Esophagus (tissue), 2 donors: ENCODE measurements around the gene GALR3. TPM values are rescaled to one million over a fixed set of nuclear protein-coding genes. Genes with fewer than 3 reads are reported as not detected.

ENCODE experiments used
- H3K27ac ChIP-seq, 2 donors: one replicate each; pipeline ENCODE4 v1.5.1; 2013; ENCODE audit warnings: low read depth in 2 of 2, mild to moderate bottlenecking in 2 of 2, inconsistent platforms in 1 of 2, low read length in 1 of 2, moderate library complexity in 1 of 2
- H3K27me3 ChIP-seq, 2 donors: one replicate each; pipeline ENCODE4 v1.6.1; 2013; ENCODE audit warnings: low read length in 2 of 2, control low read depth in 1 of 2, mild to moderate bottlenecking in 1 of 2; ENCODE audit not compliant: insufficient read depth in 2 of 2, control insufficient read depth in 1 of 2
- H3K36me3 ChIP-seq, 2 donors: one replicate each; pipeline ENCODE4 v1.6.1; 2013; ENCODE audit warnings: low read length in 1 of 2; ENCODE audit not compliant: control insufficient read depth in 2 of 2, insufficient read depth in 2 of 2
- H3K4me1 ChIP-seq, 2 donors: one replicate each; pipeline ENCODE4 v1.6.1; 2013; ENCODE audit warnings: low read length in 1 of 2; ENCODE audit not compliant: control insufficient read depth in 2 of 2, insufficient read depth in 2 of 2
- H3K4me3 ChIP-seq, 2 donors: one replicate each; pipeline ENCODE4 v1.5.1; 2013; ENCODE audit warnings: low read length in 2 of 2, mild to moderate bottlenecking in 2 of 2, low read depth in 1 of 2, moderate library complexity in 1 of 2
- H3K9me3 ChIP-seq, 2 donors: one replicate each; pipeline ENCODE4 v1.6.1; 2013; ENCODE audit warnings: mild to moderate bottlenecking in 2 of 2, low read depth in 1 of 2, low read length in 1 of 2, moderate library complexity in 1 of 2; ENCODE audit not compliant: control insufficient read depth in 2 of 2, insufficient read depth in 1 of 2
- WGBS, 2 donors: extraction: QIAGEN DNeasy Blood & Tissue Kit; methylation state at CpG; one replicate each; pipeline ENCODE4 v1.1.7; 2013; 5-methylcytosine and 5-hydroxymethylcytosine counted together
- polyA plus RNA-seq, 2 donors: library from polyadenylated mRNA; stranded (reverse); fragments of 200-250 nt; gene quantifications; one replicate each; pipeline ENCODE4 v1.2.3, GENCODE V29; 2013
- donor health status: healthy with polysubstance abuse.
- donor health status: Bipolar disorder and iron deficiency.

Gene GALR3
- polyA plus RNA-seq, 2 donors, result 0.02 TPM; not detected in 1

DNA sequence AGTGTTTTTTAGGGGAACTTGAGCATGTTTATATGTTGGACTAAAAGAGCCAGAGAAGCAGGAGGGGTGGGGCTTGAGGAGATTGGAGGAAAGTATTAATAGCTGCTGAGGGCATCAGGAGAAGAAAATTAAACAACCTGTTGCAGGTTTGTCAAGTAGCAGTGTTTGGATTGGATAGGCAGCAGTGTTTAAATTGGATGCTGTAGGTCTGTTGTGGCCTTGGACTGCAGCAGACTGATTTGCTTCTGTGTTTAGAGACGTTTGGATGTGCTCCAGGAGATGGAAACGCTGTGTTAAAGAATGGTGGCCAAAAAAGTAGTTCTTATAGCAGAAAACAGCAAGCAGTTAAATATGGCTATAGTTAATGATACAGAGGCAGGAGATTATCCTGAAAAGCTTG, 31.8 kb downstream of the GALR3 start:
- H3K27ac ChIP-seq, result no peak overlapping the region
- no peak overlapping the region for H3K4me3 ChIP-seq
- no peaks in the 10 kb centered on the region for H3K27me3 ChIP-seq
- peaks cover 0 to under 1% of the 10 kb centered on the region in 2 donors for H3K4me1 ChIP-seq
- peaks cover 6 to 31% of the 10 kb centered on the region in 2 donors for H3K36me3 ChIP-seq
- no peaks in the 10 kb centered on the region for H3K9me3 ChIP-seq
- 36 to 38% methylated on average over 2 of the region's 2 CpGs for WGBS, 2 donors

DNA sequence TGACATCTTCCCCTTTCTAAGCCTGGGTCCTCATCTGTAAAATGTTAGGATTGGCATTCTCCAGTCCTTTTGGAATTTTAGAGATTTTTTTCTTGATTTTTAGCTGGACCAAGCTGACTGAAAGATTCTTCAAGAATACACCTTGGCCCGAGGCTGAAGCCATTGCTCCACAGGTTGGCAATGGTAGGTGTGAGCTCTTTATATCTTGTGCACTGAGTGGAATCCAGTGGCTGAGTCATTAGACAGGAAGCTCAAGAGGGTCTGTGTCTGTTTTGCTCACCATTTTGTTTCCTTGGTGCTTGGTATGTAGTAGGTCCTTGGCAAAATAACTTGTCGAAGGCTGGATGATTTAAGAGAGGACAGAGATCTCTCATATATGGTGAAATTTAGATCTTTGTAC, 32.3 kb downstream of the GALR3 start:
- H3K9me3 ChIP-seq, result no peaks in the 10 kb centered on the region
- H3K27ac ChIP-seq, result no peak overlapping the region
- H3K27me3 ChIP-seq, result no peaks in the 10 kb centered on the region
- no peak overlapping the region for H3K4me3 ChIP-seq
- peaks cover 6 to 31% of the 10 kb centered on the region in 2 donors for H3K36me3 ChIP-seq
- H3K4me1 ChIP-seq, result no peaks in the 10 kb centered on the region
- WGBS, 2 donors, result 89 to 90% methylated on average over 2 of the region's 2 CpGs

DNA sequence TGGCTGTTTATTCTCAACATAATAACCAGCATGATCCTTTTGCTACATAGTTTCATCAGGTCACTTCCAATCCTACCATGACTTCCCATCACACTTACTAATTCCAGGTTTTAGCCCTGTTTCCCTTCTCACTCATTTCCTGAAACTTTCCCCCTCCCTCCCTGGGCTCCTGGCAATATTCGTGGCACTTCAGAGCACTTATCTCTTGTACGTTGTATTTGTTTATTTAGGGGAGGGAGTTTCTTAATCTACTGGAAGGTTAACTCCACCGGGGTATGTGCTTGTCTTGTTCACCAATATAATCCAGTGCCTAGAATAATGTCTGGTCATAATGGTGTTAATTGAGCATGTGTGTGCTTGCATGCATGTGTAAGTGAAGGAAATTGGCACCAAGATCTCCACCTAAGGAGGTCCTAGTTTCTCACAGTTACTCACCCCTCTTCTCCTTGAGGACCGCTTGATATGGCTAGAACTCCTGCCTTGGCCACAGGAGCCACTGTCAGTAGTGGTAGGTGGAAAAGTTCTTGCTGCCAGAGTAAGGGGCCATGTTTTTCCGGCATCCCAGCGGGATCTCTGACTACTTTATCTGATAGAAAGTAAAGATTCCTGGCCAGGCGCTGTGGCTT, 37.7 kb downstream of the GALR3 start:
- WGBS, 2 donors, result 62 to 66% methylated on average over 7 of the region's 7 CpGs
- Histone ChIP-seq H3K27ac (no peak overlapping the region), H3K27me3 (no peaks in the 10 kb centered on the region), H3K4me1 (no peaks in the 10 kb centered on the region), H3K36me3 (peaks cover 21 to 37% of the 10 kb centered on the region in 2 donors), H3K9me3 (no peaks in the 10 kb centered on the region), H3K4me3 (no peak overlapping the region)

- H3K36me3 ChIP-seq, result peaks cover 21 to 33% of the 10 kb centered on the region in 2 donors
- WGBS, 2 donors, result 67 to 85% methylated on average over 7 of the region's 7 CpGs
Measured at GRCh38 chr22:37862570-37863325, 39.6 kb downstream of the GALR3 start.

GRCh38 chr22:37865510-37865909, 42.3 kb downstream of the GALR3 start:
- Histone ChIP-seq H3K4me1 (no peaks in the 10 kb centered on the region), H3K27me3 (no peaks in the 10 kb centered on the region), H3K27ac (no peak overlapping the region), H3K9me3 (no peaks in the 10 kb centered on the region), H3K36me3 (peaks cover 30 to 39% of the 10 kb centered on the region in 2 donors), H3K4me3 (no peak overlapping the region)
- 80 to 82% methylated on average over 6 of the region's 6 CpGs for WGBS, 2 donors

More at GRCh38 chr22:37862570-37863325, 39.6 kb downstream of the GALR3 start:
- H3K4me1 ChIP-seq, result no peaks in the 10 kb centered on the region
- no peaks in the 10 kb centered on the region for H3K9me3 ChIP-seq
- H3K27me3 ChIP-seq, result no peaks in the 10 kb centered on the region
- no peak overlapping the region for H3K4me3 ChIP-seq
- no peak overlapping the region for H3K27ac ChIP-seq

GRCh38 chr22:37870273-37870672, 47.1 kb downstream of the GALR3 start:
- no peaks in the 10 kb centered on the region for H3K4me1 ChIP-seq
- WGBS, 2 donors, result 67 to 76% methylated on average over 7 of the region's 7 CpGs
- H3K9me3 ChIP-seq, result no peaks in the 10 kb centered on the region
- no peak overlapping the region for H3K27ac ChIP-seq
- H3K4me3 ChIP-seq, result no peak overlapping the region
- H3K27me3 ChIP-seq, result no peaks in the 10 kb centered on the region
- H3K36me3 ChIP-seq, result peaks cover 17 to 30% of the 10 kb centered on the region in 2 donors

Other genes starting within 250 kb of the GALR3 start
- gene LGALS2, start 243.3 kb upstream of the GALR3 start, polyA plus RNA-seq, result 1 to 10 TPM in 1 of 2 donors, under 1 TPM in 1; 0.20 to 1.3 TPM
- gene GGA1, start 214.5 kb upstream of the GALR3 start, polyA plus RNA-seq, result 10 to 100 TPM; 34.2 to 55.6 TPM
- 10 to 100 TPM; 39.8 to 42.0 TPM for gene SH3BP1, start 183.7 kb upstream of the GALR3 start, polyA plus RNA-seq
- 1 to 10 TPM; 1.4 to 2.2 TPM for gene PDXP, start 164.7 kb upstream of the GALR3 start, polyA plus RNA-seq
- 100 to 1,000 TPM; 160 to 194 TPM for gene LGALS1, start 147.7 kb upstream of the GALR3 start, polyA plus RNA-seq
- 10 to 100 TPM; 35.2 to 43.3 TPM for gene NOL12, start 137.0 kb upstream of the GALR3 start, polyA plus RNA-seq
- gene TRIOBP, start 126.3 kb upstream of the GALR3 start, polyA plus RNA-seq, result 10 to 100 TPM; 57.8 to 63.8 TPM
- gene GCAT, start 15.4 kb upstream of the GALR3 start, polyA plus RNA-seq, result 10 to 100 TPM; 20.1 to 31.8 TPM
- gene ANKRD54, start 21.0 kb downstream of the GALR3 start, polyA plus RNA-seq, result 10 to 100 TPM; 15.2 to 18.7 TPM
- 100 to 1,000 TPM; 113 to 265 TPM for gene EIF3L, start 26.0 kb downstream of the GALR3 start, polyA plus RNA-seq
- gene MICALL1, start 82.9 kb downstream of the GALR3 start, polyA plus RNA-seq, result 10 to 100 TPM; 41.7 to 44.1 TPM
- gene C22orf23, start 130.2 kb downstream of the GALR3 start, polyA plus RNA-seq, result under 1 TPM; 0.16 to 0.39 TPM
- gene POLR2F, start 130.3 kb downstream of the GALR3 start, polyA plus RNA-seq, result 100 to 1,000 TPM in 1 of 2 donors, 10 to 100 TPM in 1; 84.8 to 114 TPM
- gene SOX10, start 161.2 kb downstream of the GALR3 start, polyA plus RNA-seq, result under 1 TPM; 0.63 to 0.99 TPM
- gene PICK1, start 234.0 kb downstream of the GALR3 start, polyA plus RNA-seq, result 10 to 100 TPM; 25.3 to 25.6 TPM